HL-60 (cell line): ENCODE data around the gene SEC23A.

ENCODE experiments used
- GABPA ChIP-seq: IDR thresholded peaks from 2 replicates; pipeline ENCODE4 v1.6.1; 2012; ENCODE audit warnings: low read depth
- POLR2AphosphoS5 ChIP-seq: IDR thresholded peaks from 2 replicates; pipeline ENCODE4 v1.6.1; 2012; ENCODE audit warnings: low read depth
- SPI1 ChIP-seq: IDR thresholded peaks from 2 replicates; pipeline ENCODE4 v1.6.1; 2012; ENCODE audit warnings: low read depth, mild to moderate bottlenecking, borderline replicate concordance
- TF ChIP-seq, protein P1 (sequence below): IDR thresholded peaks from 2 replicates; pipeline ENCODE4 v1.6.1; 2012; ENCODE audit warnings: low read depth; ENCODE audit not compliant: insufficient replicate concordance
- TF ChIP-seq, protein P2 (sequence below): IDR thresholded peaks from one replicate; pipeline ENCODE4 v1.5.1; 2011; ENCODE audit warnings: low read length, control low read depth, inconsistent platforms; ENCODE audit not compliant: insufficient read depth

DNA sequence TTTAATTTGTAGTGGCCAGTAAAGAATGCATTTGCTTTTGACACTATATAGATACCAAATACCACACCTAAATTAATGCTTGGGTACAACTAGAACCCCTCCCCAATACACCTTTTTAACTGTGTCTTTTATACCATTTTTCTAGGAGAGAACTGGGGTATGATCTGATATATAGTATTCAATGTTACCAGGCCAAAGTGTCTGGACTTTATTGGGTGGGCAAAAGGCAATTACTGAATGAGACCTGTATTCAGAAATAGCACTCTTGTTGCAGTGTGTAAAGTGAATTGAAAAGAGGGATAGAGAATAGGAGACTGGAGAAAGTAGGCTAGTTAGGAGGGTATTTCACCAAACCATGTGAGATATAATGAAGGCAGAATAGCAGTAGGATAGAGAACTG is 74.4 kb downstream of the SEC23A start:
- TF ChIP-seq, protein P1, sequence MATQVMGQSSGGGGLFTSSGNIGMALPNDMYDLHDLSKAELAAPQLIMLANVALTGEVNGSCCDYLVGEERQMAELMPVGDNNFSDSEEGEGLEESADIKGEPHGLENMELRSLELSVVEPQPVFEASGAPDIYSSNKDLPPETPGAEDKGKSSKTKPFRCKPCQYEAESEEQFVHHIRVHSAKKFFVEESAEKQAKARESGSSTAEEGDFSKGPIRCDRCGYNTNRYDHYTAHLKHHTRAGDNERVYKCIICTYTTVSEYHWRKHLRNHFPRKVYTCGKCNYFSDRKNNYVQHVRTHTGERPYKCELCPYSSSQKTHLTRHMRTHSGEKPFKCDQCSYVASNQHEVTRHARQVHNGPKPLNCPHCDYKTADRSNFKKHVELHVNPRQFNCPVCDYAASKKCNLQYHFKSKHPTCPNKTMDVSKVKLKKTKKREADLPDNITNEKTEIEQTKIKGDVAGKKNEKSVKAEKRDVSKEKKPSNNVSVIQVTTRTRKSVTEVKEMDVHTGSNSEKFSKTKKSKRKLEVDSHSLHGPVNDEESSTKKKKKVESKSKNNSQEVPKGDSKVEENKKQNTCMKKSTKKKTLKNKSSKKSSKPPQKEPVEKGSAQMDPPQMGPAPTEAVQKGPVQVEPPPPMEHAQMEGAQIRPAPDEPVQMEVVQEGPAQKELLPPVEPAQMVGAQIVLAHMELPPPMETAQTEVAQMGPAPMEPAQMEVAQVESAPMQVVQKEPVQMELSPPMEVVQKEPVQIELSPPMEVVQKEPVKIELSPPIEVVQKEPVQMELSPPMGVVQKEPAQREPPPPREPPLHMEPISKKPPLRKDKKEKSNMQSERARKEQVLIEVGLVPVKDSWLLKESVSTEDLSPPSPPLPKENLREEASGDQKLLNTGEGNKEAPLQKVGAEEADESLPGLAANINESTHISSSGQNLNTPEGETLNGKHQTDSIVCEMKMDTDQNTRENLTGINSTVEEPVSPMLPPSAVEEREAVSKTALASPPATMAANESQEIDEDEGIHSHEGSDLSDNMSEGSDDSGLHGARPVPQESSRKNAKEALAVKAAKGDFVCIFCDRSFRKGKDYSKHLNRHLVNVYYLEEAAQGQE = no peak
- TF ChIP-seq, protein P2, sequence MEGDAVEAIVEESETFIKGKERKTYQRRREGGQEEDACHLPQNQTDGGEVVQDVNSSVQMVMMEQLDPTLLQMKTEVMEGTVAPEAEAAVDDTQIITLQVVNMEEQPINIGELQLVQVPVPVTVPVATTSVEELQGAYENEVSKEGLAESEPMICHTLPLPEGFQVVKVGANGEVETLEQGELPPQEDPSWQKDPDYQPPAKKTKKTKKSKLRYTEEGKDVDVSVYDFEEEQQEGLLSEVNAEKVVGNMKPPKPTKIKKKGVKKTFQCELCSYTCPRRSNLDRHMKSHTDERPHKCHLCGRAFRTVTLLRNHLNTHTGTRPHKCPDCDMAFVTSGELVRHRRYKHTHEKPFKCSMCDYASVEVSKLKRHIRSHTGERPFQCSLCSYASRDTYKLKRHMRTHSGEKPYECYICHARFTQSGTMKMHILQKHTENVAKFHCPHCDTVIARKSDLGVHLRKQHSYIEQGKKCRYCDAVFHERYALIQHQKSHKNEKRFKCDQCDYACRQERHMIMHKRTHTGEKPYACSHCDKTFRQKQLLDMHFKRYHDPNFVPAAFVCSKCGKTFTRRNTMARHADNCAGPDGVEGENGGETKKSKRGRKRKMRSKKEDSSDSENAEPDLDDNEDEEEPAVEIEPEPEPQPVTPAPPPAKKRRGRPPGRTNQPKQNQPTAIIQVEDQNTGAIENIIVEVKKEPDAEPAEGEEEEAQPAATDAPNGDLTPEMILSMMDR = no peak
- TF ChIP-seq POLR2AphosphoS5 = no peak
- no peak for TF ChIP-seq SPI1
- TF ChIP-seq GABPA = no peak
